ENCODE results near the gene IGSF5. TPM values are rescaled to one million over a fixed set of nuclear protein-coding genes. Genes with fewer than 3 reads are reported as not detected.

The IGSF5 gene
- total and polyA plus RNA-seq, 2 of the 4 experiments (the other 2 are of a cell fraction), result not detected

DNA sequence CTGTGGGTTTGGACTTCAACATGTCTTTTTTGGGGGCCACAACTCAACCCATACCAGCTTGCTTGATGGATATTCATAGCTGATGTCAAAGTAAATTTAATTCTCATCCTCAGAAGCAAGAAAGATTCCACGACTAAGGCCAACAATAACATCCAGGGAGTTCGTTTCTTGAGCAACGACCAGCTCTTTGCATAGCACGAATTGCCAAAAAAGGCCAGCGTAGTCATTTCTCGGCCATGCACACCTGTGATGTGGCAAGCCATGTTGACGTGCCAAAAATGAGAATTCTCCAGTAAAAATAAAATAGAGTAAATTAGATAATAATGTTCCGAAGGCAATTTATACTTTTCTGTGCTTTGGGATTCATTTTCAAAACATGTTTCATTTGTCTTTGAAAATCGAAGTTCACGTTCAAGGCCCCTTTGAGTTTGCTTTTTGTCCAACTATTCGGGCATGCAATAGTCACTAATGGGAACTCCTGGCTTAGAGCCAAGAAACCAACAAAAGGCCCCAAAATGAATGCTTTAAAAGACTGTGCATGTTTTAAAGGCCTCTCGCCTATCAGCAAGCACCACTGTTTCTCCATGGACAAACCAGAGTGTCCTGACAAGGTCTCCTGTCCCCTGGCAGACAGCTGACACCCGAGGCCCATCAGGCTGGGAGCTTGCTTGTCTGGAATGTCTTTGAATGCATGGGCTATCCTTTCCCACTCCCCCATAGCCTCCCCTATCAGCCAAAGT is 14.4 kb upstream of the IGSF5 start:
- Histone ChIP-seq H3K4me2 (ENCODE audit: low read depth, low read length) (no peak overlapping the region), H4K20me1 (ENCODE audit: insufficient read depth, low read length) (no peaks in the 10 kb centered on the region), H3K14ac (replicated peaks; ENCODE audit: low read depth, low read length) (no peak overlapping the region), H3K4me3 (ENCODE audit: insufficient read depth, low read depth, low read length) (no peak overlapping the region), H4K8ac (ENCODE audit: low read depth in 2 of 2, low read length in 2 of 2) (no peak overlapping the region), H3K36me3 (ENCODE audit: control insufficient read depth, insufficient read depth, low read length) (no peaks in the 10 kb centered on the region), H3K4me1 (ENCODE audit: control insufficient read depth, insufficient read depth, low read length) (no peaks in the 10 kb centered on the region), H3K23ac (ENCODE audit: low read depth, low read length) (no peak overlapping the region), H3K4ac (ENCODE audit: low read depth, low read length) (no peak overlapping the region), H2AK9ac (replicated peaks; ENCODE audit: low read depth, low read length, poor library complexity) (no peak overlapping the region), H2BK15ac (ENCODE audit: low read depth, low read length) (no peak overlapping the region), H3K27ac (ENCODE audit: insufficient read depth, low read length) (no peak overlapping the region), H3K79me1 (ENCODE audit: low read depth in 1 of 2, low read length in 2 of 2) (no peaks in the 10 kb centered on the region), H2AFZ (replicated peaks; ENCODE audit: low read length, poor library complexity) (no peak overlapping the region), H3K27me3 (ENCODE audit: control insufficient read depth, insufficient read depth, low read length) (no peaks in the 10 kb centered on the region), H3K56ac (ENCODE audit: extremely low read depth, insufficient read depth, low read length) (no peak overlapping the region), H2BK5ac (ENCODE audit: low read depth, low read length, poor library complexity, severe bottlenecking) (no peak overlapping the region), H2BK120ac (ENCODE audit: low read depth, low read length) (no peak overlapping the region), H3K9me3 (ENCODE audit: control insufficient read depth, insufficient read depth, low read length) (peaks cover 4% of the 10 kb centered on the region; the same call in 1 of the 2 replicates), H3K9ac (ENCODE audit: low read depth, low read length) (no peak overlapping the region), H4K5ac (ENCODE audit: low read depth, low read length) (no peak overlapping the region), H2AK5ac (ENCODE audit: low read depth, low read length) (no peak overlapping the region), H3K18ac (ENCODE audit: low read depth, low read length) (no peak overlapping the region), H3K9me1 (ENCODE audit: insufficient read depth, low read length) (no peaks in the 10 kb centered on the region), H4K91ac (ENCODE audit: insufficient read depth, low read depth, low read length) (no peak overlapping the region), H2BK20ac (ENCODE audit: low read depth, low read length) (no peak overlapping the region)
- WGBS, 2 experiments (ENCODE audit: extremely low coverage in 2 of 2, insufficient read length in 1 of 2), result 11% methylated on average over 3 of the region's 13 CpGs; no CpG with 5 or more reads in 1 of the 2 experiments
- no TSS peak for BruUV-seq (replicated peaks)
- ATAC-seq (ENCODE audit: low read depth) (no peak), DNase-seq (no peak)
- ChIA-PET CTCF (no interaction called here), POLR2A (ENCODE audit: unreplicated experiment) (no interaction called here)
- dilution Hi-C loops (cut with HindIII; ENCODE audit: low sequenced_read_pairs, unreplicated experiment), result no loop called here
- in situ Hi-C loops (cut with MboI; ENCODE audit: low sequenced_read_pairs), result no loop called here
- intact Hi-C loops (cut with micrococcal nuclease), result no loop called here
- TF ChIP-seq CHD1 (IDR thresholded peaks at IDR 0.05; ENCODE audit: low read depth, low read length), result no peak
- no peak for TF ChIP-seq MXI1 (IDR thresholded peaks at IDR 0.05; ENCODE audit: borderline replicate concordance, low read depth, low read length)
- TF ChIP-seq CTCF (conservative IDR thresholded peaks at IDR 0.05; ENCODE audit: low read depth, low read length), result no peak
- no peak for TF ChIP-seq MAZ (IDR thresholded peaks at IDR 0.05; ENCODE audit: borderline replicate concordance, low read depth, low read length)
- TF ChIP-seq FOS (IDR thresholded peaks at IDR 0.05; ENCODE audit: low read depth, low read length), result no peak
- no peak for TF ChIP-seq USF2 (IDR thresholded peaks at IDR 0.05; ENCODE audit: low read depth, low read length)
- TF ChIP-seq MAFK (IDR thresholded peaks at IDR 0.05; ENCODE audit: low read depth, low read length), result no peak
- no peak for TF ChIP-seq CEBPB (IDR thresholded peaks at IDR 0.05; ENCODE audit: low read depth, low read length)
- TF ChIP-seq BHLHE40 (IDR thresholded peaks at IDR 0.05; ENCODE audit: low read depth, low read length), result no peak

Data from IMR-90 (cell line).